Stimulated activated CD4-positive, alpha-beta T cell treated with anti-CD3 and anti-CD28 coated beads, Interleukin-15, amount 100 ng/mL, for 1 hour (primary cell): ENCODE data around the gene ERN1.
A peak's percentile ranks its signal among the peaks of the same experiment; 100 is the strongest.
"Not testable (repeated sequence)": the region's sequence is repeated elsewhere in the genome, so short reads cannot be mapped to it uniquely, and the experiment has no call there.

Experiments used
- DNase-seq, 2 donors: peaks; one replicate each; pipeline ENCODE4 v3.0.0-alpha.2; 2020; ENCODE audit warnings: low read depth in 1 of 2, low spot score in 1 of 2

Gene ERN1

DNA sequence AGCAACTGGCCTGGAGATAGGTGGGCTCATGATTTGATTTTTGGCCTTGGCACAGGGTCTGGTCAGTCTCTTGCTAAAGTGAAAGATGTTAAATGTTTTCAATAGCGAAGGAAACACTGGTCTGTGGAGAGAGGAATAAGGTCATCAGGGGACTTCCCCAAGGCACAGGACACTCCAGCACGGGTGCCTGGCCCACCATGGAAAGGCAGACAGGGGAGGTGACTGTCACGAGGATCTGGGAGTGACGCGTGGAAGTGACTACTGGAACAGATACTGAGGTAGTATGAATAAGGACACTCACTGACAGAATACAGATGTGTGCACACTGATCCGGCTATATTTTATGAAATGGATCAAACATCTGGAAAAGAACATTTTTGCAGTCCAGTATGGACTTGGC is 92.8 kb downstream of the ERN1 start:
- no peak for DNase-seq

DNA sequence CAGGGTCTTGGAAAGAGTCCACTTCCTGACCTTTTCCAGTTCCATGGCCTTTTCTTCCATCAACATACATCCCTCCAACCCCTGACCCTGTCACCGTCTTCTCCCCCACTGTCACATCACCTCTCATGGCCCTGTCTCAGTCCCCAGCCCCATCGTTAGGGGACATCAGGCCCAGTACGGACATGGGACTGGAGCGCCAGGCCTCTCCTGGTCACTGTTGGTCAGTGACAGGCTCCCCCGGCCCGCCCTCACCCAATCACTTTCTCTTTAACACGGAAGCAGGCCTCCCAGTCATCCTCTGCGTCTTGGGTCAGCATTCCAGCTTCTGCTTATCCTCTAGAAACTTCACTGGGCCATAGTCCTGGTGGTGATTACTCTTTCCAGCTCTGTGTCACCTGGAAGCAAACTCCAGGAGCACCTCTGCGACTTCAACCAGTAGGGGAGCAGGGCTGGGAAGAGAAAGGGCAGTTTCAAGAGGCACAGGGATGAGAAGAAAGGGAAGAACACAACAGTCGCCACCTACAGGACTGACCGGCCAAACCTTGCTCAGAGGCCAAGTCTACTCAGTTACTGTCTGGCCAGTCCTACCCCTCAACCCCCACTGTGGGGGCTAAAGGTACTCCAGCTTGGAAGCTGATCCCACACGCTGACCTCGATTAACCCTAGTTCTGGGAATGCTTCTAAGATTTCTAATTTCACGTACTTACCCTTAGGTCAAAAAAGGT is 93.6 kb downstream of the ERN1 start:
- no peak for DNase-seq

DNA sequence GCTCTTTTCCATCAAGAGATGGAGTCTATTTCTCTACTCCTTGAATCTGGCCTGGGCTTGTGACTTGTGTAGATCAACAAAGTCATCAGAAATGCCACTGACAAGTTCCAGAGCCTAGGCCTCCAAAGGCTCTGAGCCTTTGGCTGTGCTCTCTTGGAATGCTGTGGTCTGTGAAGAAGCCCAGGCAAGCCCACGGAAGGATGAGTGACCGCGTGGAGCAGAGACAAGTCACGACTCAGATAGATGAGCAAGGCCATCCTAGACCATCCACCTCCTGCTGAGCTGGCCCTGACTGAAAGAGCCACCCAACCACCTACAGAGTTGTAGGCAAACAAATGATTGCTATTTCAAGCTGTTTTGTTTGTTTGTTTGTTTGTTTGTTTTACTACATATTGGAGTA is 97.9 kb downstream of the ERN1 start:
- no peak for DNase-seq

DNA sequence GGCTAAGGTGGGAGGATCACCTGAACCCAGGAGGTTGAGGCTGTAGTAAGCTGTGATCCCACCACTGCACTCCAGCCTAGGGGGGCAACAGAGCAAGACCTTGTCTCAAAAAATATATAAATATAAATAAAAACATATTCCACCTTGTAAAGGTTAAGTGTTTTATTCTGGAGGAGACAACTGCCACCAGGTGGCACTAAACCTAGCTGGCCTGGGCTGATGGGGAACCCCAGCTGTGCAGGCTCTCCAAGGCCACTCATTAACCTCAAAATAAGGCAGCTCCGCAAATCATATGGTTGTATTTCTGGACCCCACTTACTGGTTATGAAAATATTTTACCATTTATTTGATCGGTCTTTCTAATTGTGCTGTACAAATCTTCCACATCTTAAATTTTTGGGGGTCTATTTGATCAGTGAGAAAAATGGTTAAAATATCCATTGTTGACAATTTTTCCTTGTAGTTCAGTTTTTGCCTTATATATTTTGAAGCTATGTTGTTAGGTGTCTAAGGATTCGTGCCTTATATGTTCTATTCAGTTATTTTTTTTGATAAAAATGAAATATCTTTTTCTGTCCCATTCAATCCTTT is 101.0 kb downstream of the ERN1 start:
- peak; percentile 43 to 54 for DNase-seq

DNA sequence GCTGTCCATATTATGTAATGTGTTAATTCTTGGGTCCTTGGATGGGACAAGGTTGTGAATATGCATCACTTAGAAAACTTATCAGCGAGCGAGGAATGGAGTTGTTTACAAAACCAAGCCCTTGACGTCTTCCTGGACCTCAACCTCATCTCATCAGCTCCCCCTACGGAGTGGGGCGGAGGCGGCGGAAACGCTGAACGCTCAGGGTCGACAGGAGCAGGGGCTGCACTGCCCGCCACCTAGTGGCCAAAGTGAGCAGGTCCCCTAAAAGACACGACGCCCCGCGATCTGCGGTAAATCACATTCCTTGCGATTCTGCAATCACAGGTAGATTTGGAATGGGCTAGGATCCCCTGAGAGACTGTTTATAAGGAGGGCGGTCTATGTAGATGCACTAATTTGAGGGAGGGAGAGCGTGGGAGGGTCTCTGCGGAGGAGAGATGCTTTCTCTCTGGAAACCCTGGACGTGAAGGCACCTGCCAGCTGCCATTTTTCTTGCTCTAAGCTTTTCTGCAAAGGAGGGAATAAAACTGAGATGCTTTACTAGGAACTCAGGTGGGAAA is 104.1 kb downstream of the ERN1 start:
- DNase-seq = peak; percentile 75 to 83

DNA sequence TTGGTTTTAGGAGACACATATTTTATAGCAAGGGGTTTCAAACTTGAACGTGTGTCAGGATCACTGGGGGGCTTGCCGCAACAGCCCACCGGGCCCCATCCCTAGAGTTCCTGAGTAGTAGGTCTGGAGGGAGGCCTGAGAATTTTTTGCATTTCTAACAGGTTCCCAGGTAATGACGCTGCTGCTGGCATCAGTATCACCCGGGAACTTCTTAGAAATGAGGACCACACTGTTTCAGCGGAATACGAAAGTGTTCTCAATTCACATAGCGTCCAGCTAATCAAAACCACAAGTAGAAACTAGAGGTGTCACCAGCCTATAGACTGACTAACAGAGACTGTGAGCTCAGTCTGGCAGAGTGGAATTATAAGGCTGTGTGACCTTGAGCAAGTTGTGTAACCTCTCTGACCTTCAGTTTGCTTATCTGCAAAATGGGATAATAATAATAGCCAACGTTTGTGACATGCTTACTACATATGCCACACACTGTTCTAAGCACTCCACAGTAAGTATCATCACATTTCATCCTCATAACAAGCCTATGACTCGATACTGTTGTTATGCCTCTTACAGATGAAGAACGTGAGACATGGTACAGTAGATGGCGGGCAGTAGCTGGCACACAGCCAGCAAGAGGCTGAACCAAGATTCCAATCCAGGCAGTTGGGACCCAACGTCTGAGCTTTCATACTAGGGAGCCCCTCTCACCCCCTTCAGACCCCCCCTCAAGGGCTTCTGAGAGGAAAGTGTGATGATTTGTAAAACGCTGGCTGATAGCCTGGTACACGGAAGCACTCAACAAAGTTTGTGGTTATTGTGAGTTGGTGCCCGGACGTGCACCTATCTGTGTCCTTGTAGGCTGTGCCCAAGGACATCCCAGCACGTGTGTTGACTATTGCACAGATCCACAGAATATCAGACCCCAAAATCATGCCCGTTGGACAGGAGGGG is 104.9 kb downstream of the ERN1 start:
- DNase-seq = peak in 1 of 2 donors; percentile 17

DNA sequence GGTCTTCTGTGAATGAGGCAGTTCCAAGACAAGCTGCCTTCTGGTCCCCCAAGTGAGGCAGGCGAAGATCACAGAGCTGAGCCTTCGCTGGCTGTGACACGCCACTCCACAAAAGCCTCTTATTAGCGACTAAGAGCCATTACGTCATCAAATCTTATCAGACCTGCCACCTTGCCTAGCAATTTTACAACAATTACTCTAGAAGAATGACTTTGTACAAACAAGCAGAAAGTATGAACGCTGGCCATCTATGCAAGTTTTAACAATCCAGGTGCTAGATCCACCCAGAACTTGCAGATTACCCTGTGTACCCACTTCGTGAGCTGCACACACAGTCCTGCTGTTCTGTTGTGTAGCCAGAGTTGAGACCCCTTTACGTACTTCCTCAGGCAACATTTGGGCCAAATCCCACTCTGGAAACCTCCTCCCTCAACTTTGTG is 105.7 kb downstream of the ERN1 start:
- DNase-seq = no peak

DNA sequence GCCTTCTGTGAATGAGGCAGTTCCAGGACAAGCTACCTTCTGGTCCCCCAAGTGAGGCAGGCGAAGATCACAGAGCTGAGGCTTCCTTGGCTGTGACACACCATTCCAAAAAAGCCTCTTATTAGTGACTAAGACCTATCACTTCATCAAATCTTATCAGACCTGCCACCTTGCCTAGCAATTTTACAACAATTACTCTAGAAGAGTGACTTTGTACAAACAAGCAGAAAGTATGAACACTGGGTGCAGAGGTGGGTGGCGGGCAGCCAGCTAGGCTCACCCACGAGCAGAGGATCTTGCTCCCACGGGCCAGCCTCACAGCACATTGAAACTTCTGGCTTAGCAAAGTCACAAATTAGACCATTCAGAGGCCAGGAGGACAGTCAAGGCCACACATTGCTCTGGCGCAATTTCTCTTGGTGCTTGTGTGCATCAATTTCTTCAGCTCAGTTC is 107.3 kb downstream of the ERN1 start:
- DNase-seq = no peak

DNA sequence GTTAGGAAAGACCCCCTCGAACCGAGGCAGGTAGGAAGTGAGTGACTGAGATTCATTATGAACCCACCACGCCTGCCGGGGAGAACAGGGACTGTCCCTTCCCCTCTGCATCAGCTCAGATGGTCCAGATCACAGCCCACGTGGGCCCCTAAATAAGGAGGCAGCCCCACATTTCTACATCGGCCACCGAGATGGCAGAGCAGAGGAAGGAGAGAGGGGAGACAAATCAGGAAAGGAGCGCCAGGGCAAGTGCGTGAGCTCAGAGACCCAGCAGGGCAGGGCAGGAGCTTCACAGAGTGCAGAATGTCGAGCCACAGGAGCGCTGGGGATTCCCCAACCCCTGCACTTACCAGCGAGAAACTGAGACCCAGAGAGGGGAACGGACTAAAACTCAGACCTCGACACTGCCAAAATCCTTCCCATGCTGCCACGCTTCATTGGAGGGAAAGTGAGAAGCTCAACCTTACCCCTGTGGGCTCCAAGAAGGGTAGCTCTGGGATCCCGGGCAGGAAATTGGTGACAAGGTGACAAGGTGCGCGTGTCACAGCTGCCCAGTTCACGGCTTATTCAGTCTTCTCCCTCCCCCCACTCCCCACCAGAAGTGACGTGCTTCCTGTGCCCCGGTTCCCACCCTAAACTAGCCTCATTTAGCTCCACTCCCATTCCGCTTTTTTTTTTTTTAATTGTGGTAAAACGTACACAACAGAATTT is 109.7 kb downstream of the ERN1 start, which contains the start of gene ICAM2:
TSS of gene ICAM2 (minus strand) at position 578 of the 711 bp plus-strand sequence. CDS start 13,942 bp downstream, outside the sequence.
- peak; percentile 60 to 79 for DNase-seq

DNA sequence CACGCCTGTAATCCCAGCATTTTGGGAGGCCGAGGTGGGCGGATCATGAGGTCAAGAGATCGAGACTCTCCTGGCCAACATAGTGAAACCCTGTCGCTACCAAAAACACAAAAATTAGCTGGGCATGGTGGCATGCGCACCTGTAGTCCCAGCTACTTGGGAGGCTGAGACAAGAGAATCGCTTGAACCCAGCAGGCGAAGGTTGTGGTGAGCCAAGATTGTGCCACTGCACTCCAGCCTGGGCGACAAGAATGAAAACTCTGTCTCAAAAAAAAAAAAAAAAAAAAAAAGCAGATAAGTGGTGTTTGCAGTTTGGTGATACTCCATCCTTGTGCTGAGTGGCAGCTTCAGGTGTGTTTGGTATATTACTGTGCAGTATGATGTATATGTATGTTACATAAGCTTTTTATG is 110.4 kb downstream of the ERN1 start:
- DNase-seq = not testable (repeated sequence)

DNA sequence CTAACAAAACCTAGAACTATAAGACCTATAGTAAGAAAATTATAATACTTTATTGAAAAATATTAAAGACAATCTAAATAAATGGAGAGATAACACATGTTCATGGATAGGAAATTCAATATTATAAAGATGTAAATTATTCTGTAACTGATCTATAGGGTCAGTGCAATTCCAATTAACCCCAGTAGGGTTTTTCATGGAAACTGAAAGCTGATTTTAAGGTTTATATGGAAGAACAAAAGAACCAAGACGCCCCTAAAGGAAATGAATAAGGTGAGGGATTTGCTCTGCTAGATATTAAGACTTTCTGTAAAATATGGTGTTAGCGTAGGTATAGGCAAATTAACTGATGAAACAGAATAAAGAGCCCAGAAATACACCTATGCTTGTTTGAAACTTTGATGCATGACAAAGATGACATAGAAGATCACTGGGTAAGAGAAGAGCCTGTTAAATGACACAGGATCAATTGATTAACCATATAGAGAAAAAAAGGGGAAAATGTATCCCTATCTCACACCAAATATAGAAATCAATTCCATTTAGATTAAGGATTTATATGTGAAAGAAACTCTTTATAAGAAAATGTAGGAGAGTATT is 112.5 kb downstream of the ERN1 start:
- no peak for DNase-seq

DNA sequence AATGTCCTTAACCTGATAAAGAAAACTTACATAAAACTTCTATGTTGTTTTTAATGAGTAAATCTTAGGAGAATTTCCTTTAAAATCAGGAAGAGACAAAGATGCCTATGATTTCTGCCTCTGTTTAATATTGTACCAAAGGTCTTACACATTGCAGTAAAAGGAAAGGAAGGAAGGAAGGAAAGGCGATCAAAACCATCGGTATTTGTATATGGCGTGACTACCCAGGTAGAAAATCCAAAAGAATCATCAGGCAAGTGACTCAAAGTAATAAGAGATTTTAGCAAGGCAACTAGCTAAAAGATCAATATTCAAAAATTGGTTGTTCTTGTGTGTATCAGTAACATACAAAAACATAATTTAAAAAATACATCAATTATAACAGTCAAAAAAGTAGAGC is 113.0 kb downstream of the ERN1 start:
- DNase-seq = no peak

DNA sequence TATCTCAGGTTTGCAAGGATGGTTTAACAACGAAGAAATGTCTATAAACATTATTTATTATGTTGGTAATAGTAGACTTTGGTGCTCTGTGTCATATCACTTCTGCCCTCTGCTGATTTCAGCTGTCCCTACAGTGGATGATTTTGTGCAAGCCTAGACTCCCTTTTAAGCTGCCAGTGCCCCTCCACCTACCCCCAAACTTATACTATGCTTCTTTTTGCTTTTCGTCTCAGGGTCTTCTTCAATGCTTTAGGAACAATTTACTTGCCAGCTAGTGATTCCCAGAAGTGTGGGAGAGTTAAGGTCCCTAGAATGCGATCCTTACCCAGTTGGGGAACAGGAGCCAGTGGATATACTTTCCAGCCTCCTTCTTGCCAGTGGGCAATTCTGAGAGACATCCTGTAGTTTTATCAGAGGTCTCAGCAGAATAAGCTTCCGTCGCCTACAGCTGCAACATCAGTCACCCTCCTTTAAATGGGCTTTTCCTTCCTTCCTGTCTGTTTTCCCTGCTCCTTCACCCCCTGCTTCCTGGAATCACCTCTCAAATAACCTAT is 113.6 kb downstream of the ERN1 start:
- no peak for DNase-seq

DNA sequence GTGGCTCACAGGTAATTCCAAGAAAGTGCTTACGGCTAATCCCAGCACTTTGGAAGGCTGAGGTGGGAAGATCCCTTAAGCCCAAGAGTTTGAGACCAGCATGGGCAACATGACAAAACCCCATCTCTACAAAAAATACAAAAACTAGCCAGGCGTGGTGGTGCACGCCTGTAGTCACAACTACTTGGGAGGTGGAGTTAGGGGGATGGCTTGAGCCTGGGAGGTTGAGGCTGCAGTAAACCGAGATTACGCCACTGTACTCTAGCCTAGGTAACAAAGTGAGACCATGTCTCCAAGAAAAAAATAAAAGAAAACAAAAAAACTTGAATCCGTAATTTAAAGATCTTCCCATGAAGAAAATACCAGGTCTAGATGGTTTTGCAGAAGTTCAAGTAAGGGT is 114.5 kb downstream of the ERN1 start:
- DNase-seq = no peak

DNA sequence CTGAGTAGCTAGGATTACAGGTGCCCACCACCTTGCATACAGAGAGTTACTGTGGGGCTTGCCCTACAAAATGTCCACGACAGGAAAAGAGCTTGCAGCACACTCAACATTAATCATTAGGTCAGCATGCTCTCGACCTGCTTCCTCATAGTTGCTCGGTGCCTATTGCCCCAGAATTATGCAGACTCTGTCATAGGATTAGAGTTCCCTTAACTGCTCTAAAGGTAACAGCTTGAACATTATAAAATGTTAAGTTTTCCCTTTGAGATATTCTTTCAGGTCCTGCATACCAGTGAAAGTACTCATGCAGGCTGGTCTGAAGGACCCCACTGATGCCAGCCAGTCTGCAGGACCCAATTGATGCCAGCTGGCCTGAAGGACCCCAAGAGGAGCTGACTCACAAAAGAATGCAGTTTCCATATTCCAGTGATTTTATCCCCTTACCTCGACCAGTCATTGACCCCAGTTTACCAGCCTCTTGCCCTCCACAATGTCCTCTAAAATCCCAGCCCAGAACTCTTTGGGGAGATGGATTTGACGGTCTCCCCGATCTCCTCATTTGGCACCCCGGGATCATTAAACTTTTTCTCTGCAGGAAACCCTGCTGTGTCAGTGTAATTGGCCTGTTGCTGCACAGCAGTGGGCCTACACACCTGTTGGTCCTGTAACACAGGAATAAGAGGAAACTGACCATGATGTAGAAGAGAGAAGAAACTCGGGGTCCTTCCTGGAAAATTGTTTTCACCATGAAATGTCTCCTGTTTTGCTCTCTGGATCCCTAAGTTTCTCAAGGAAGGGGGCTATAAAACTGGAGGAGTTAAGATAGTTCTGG is 120.2 kb downstream of the ERN1 start:
- no peak for DNase-seq

DNA sequence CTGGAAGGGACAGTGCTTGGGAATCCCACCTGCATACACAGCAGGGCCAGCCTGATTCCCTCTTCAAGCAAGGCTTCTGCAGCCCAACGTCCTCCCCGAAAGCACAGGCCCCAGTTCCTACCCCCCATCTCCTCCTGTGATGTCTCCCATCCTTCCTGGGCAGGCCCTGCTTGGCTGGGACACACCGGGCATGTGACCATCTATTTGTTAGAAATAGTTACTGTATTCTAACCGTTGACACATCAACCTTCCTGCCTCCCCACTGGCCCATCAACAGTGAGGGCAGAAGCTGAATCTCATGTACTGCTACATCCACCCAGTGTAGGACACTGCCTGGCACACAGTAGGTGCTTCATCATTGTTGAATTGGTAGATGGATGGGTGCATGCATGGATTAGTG is 121.1 kb downstream of the ERN1 start:
- DNase-seq = no peak

DNA sequence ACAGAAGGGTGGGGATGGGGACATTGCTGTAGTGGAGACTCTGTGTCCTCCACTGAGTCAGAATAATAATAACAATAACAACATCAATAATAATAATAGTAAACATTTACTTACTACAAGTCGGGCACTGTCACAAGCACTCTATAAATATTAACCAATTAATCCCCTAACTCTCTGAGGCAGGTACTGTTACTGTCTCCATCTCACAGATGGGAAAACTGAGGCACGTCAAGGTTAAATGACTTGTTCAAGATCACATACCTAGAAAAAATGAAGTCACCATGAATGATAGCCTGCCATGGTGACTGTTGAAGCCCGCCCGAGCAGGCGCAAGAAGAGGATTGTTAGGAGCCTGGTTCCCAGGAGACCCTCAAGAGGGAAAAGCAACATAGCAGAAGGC is 121.6 kb downstream of the ERN1 start:
- no peak for DNase-seq

DNA sequence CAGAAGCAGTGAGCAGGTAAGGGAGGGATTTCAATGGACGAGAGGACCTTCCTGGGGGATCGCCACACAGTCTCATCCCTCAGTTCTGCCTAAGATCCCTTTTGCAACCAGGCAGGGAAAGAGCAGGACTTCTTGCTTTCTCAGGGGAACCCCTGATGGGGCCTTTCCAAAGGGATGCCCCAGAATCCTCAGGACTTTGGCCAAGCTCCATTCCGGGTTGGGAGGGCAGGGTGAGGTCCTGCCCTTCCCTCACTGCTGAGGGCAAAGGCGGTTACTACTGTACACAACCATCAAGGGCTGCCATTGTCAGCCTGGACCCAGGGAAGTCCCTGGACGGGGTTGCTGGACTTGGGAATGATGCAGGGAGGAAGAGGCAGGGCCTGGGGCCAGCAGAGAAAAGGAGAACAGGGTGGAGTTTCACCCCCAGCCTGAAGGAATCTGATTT is 122.1 kb downstream of the ERN1 start:
- DNase-seq = no peak
